Subcutaneous abdominal adipose tissue (tissue), 5 donors: Measurements from ENCODE around the gene MGMT.

Experiments used
- H3K27ac ChIP-seq: one replicate; pipeline ENCODE4 v1.7.0; 2013; ENCODE audit warnings: low read depth, mild to moderate bottlenecking, inconsistent platforms, low read length, moderate library complexity
- H3K27me3 ChIP-seq, 5 donors: one replicate each; pipeline ENCODE4 v1.7.0; 2013; ENCODE audit warnings: low read length in 5 of 5, inconsistent platforms in 1 of 5; ENCODE audit not compliant: control insufficient read depth in 5 of 5, insufficient read depth in 4 of 5
- H3K36me3 ChIP-seq, 5 donors: one replicate each; pipeline ENCODE4 v1.7.0; 2013; ENCODE audit warnings: low read length in 5 of 5; ENCODE audit not compliant: control insufficient read depth in 5 of 5, insufficient read depth in 5 of 5
- H3K4me1 ChIP-seq, 5 donors: one replicate each; pipeline ENCODE4 v1.7.0; 2013; ENCODE audit warnings: low read length in 5 of 5, mild to moderate bottlenecking in 3 of 5, moderate library complexity in 1 of 5; ENCODE audit not compliant: control insufficient read depth in 5 of 5, insufficient read depth in 5 of 5
- H3K4me3 ChIP-seq, 5 donors: one replicate each; pipeline ENCODE4 v1.7.0; 2013; ENCODE audit warnings: low read length in 5 of 5, low read depth in 1 of 5
- H3K9ac ChIP-seq, 5 donors: one replicate each; pipeline ENCODE4 v1.7.0; 2013; ENCODE audit warnings: low read length in 5 of 5, mild to moderate bottlenecking in 4 of 5, moderate library complexity in 3 of 5
- H3K9me3 ChIP-seq, 5 donors: one replicate each; pipeline ENCODE4 v1.7.0; 2013; ENCODE audit warnings: low read length in 5 of 5; ENCODE audit not compliant: control insufficient read depth in 5 of 5
- donor health status: healthy.
- donor health status: healthy.
- donor health status: healthy.
- donor health status: healthy.
- donor health status: healthy.

MGMT gene

DNA sequence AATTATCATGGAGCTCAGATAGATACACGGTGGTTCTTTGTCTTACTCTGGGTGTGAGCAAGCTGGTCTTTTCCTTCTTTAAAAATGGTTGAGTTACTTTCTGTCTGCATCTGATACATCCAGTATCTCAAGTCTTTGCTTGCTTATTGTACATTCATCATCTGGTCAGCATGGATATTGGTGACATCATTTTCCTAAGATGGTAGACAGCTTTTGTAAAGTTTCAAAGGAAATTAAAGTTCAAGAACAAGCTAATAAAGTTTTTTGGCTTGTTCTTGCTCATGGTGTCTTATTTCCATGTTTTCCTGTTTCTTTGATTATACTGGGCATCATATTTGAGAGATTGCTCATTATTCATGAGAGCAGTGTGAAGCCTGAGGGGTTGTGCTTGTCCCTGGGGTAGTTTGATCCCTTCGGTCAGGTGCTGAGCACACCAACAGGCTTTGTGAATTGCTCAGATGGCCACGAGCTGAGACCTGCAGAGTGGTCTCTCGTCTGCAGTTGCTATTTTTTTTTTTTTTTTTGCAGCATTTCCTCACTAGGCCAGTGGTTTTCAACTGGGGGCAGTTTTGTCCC lies 38.5 kb downstream of the MGMT start:
- Histone ChIP-seq H3K9me3 (peaks cover 0 to 3% (median 0%) of the 10 kb centered on the region in 5 donors), H3K36me3 (peaks cover 0 to 5% (median 0%) of the 10 kb centered on the region in 5 donors), H3K9ac (no peak overlapping the region), H3K4me1 (no peaks in the 10 kb centered on the region), H3K27ac (no peak overlapping the region), H3K27me3 (no peaks in the 10 kb centered on the region), H3K4me3 (no peak overlapping the region)

GRCh38 chr10:129506101-129506797 lies 39.2 kb downstream of the MGMT start:
- Histone ChIP-seq H3K4me3 (no peak overlapping the region), H3K27ac (no peak overlapping the region), H3K36me3 (no peaks in the 10 kb centered on the region), H3K9ac (no peak overlapping the region), H3K4me1 (no peaks in the 10 kb centered on the region), H3K27me3 (no peaks in the 10 kb centered on the region), H3K9me3 (peaks cover 0 to 3% (median 0%) of the 10 kb centered on the region in 5 donors)

GRCh38 chr10:129507216-129507889 lies 40.3 kb downstream of the MGMT start:
- H3K27ac ChIP-seq: no peak overlapping the region
- no peak overlapping the region for H3K4me3 ChIP-seq
- H3K27me3 ChIP-seq: no peaks in the 10 kb centered on the region
- H3K9me3 ChIP-seq: peaks cover 0 to 3% (median 0%) of the 10 kb centered on the region in 5 donors
- no peaks in the 10 kb centered on the region for H3K36me3 ChIP-seq
- H3K9ac ChIP-seq: no peak overlapping the region
- no peaks in the 10 kb centered on the region for H3K4me1 ChIP-seq

DNA sequence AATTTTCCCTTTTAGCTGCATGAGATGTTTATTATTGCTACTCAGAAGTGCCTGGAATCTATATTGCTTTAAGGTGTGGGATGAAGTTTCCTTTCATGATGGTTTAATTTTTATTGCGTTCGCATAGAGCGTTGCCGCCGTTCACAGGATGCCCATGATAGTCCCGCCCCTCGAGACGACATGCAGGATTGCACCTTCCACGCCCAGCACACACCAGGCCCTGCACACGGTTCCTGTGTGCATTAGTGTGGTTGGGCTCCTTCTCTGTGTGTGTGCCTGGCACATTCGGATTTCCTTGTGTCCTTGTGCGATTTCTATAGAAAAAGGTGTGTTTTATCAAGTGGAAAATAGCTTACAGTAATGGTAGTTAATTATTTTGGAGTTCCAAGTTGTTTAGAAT lies 42.1 kb downstream of the MGMT start:
- Histone ChIP-seq H3K9me3 (peaks cover 0 to 3% (median 0%) of the 10 kb centered on the region in 5 donors), H3K36me3 (no peaks in the 10 kb centered on the region), H3K4me3 (no peak overlapping the region), H3K27ac (no peak overlapping the region), H3K27me3 (no peaks in the 10 kb centered on the region), H3K4me1 (no peaks in the 10 kb centered on the region), H3K9ac (no peak overlapping the region)

DNA sequence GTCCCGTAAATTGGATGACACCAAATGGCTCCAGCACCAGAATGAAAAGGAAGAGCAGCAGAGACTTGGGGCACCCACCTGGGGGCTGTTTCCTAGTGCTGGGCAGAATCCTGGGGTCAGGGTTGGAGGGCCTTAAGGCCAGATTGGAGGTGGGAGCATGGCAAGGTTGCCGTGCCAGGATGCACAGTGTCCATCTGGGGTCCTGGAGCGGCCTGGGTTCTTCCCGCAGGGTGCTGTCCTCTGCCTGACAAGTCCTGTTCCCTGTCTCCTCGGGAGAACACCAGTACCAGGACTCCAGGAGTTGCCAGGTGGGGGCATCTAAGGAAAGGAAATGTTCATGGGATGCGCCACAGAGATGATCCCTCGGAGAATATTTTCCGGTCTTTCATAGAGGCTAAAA lies 42.8 kb downstream of the MGMT start:
- Histone ChIP-seq H3K27me3 (no peaks in the 10 kb centered on the region), H3K9ac (no peak overlapping the region), H3K9me3 (peaks cover 0 to 3% (median 0%) of the 10 kb centered on the region in 5 donors), H3K4me3 (no peak overlapping the region), H3K27ac (no peak overlapping the region), H3K36me3 (no peaks in the 10 kb centered on the region), H3K4me1 (no peaks in the 10 kb centered on the region)

DNA sequence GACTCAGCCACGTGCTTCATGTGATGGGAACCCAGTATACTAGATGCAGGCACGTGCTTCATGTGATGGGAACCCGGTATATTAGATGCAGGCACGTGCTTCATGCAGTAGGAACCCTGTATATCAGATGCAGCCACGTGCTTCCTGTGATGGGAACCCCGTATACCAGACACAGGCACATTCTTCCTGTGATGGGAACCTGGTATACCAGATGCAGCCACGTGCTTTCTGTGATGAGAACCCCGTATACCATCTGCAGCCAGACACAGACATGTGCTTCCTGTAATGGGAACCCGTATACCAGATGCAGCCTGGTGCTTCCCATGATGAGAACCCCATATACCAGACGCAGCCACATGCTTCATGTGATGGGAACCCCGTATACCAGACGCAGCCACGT lies 44.0 kb downstream of the MGMT start:
- Histone ChIP-seq H3K27me3 (no peaks in the 10 kb centered on the region), H3K9me3 (peaks cover 0 to 3% (median 0%) of the 10 kb centered on the region in 5 donors), H3K27ac (no peak overlapping the region), H3K4me1 (no peaks in the 10 kb centered on the region), H3K4me3 (no peak overlapping the region), H3K36me3 (no peaks in the 10 kb centered on the region), H3K9ac (no peak overlapping the region)

- Histone ChIP-seq H3K9ac (no peak overlapping the region), H3K36me3 (no peaks in the 10 kb centered on the region), H3K27me3 (no peaks in the 10 kb centered on the region), H3K4me1 (no peaks in the 10 kb centered on the region), H3K4me3 (no peak overlapping the region), H3K27ac (no peak overlapping the region), H3K9me3 (peaks cover 0 to 3% (median 0%) of the 10 kb centered on the region in 5 donors)
Measured at GRCh38 chr10:129511758-129512157, 44.7 kb downstream of the MGMT start.

DNA sequence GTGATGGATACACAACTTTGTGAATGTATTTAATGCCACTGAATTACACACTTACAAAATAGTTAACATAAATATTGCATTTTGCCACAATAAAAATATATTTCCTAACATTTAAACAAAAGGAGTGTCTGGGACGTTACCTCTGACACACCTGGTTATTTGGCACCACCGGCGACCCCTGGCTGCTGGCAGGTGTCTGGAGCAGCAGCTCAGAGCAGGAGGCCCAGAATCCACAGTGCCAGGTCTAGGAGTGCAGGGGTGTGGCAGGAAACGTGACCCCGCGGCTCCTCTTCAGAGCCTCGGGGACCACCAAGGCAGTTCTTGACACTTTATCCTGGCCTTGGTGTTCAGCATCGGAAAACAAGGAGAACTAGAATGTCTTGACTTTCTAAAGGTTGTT lies 46.3 kb downstream of the MGMT start:
- Histone ChIP-seq H3K27me3 (no peaks in the 10 kb centered on the region), H3K27ac (no peak overlapping the region), H3K9ac (no peak overlapping the region), H3K4me3 (no peak overlapping the region), H3K4me1 (peaks cover 0 to 10% (median 3%) of the 10 kb centered on the region in 5 donors), H3K9me3 (no peaks in the 10 kb centered on the region), H3K36me3 (no peaks in the 10 kb centered on the region)

GRCh38 chr10:129514568-129515451 lies 47.8 kb downstream of the MGMT start:
- no peak overlapping the region for H3K4me3 ChIP-seq
- H3K9ac ChIP-seq: no peak overlapping the region
- H3K27ac ChIP-seq: no peak overlapping the region
- H3K9me3 ChIP-seq: no peaks in the 10 kb centered on the region
- no peaks in the 10 kb centered on the region for H3K36me3 ChIP-seq
- peaks cover 0 to 10% (median 3%) of the 10 kb centered on the region in 5 donors for H3K4me1 ChIP-seq
- no peaks in the 10 kb centered on the region for H3K27me3 ChIP-seq
